ENCODE measurements around the gene NPAT. TPM values are rescaled to one million over a fixed set of nuclear protein-coding genes. Genes with fewer than 3 reads are reported as not detected.

Gene NPAT
- total and polyA plus RNA-seq, 9 of the 15 experiments (the other 6 are each of a cell fraction or from before 2014, with no cell fraction given) = 8.8 to 30.0 (median 22.1) TPM

DNA sequence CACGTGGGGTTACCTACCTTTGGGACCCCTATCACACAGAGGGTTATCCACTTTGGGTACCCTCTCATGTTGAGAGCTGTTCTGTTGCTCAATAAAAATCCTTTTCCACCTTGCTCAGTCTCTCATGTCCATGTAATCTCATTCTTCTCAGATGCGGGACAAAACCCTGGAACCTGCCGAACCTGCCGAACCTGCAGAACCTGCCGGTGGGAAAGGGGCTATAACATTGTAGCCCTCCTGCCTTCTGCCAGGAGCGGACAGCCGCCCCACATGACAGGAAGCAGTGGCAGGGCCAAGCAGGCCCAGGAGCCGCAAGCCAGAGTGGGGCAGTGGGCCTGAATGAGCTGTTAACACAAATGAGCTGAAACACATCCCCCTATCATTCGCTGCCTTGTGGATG, 18.1 kb downstream of the NPAT start:
- H3K27ac ChIP-seq (ENCODE audit: extremely low read depth, low read depth, low read length) = no peak overlapping the region
- intact Hi-C loops (cut with micrococcal nuclease) (no loop called here), in situ Hi-C loops (cut with MboI) (no loop called here)
- H3K9me3 ChIP-seq (replicated peaks; ENCODE audit: control insufficient read depth, insufficient read depth, low read depth, low read length) = peaks cover 29% of the 10 kb centered on the region
- peaks cover 6% of the 10 kb centered on the region; the same call in 1 of the 2 replicates for H4K20me1 ChIP-seq (replicated peaks; ENCODE audit: control insufficient read depth, insufficient read depth, low read length)
- H3K4me3 ChIP-seq = no peak overlapping the region
- FAIRE-seq = no peak
- H3K27me3 ChIP-seq (ENCODE audit: control insufficient read depth in 2 of 2, insufficient read depth in 2 of 2, low read length in 2 of 2) = no peaks in the 10 kb centered on the region
- H3K9ac ChIP-seq (ENCODE audit: insufficient read depth in 1 of 2, low read depth in 2 of 2, low read length in 2 of 2) = no peak overlapping the region
- WGBS (ENCODE audit: insufficient coverage, low coverage, missing lambda C conversion rate) = 90% methylated on average over 9 of the region's 9 CpGs
- ChIA-PET CTCF (ENCODE audit: low intra/inter-chr PET ratio) (no interaction called here), POLR2A (interaction anchor here (0.7 to 1.0 kb wide), 2 partner anchors 11 to 42 kb away, joined by 3 read pairs; no protein-coding TSS in a partner anchor)
- H3K4me2 ChIP-seq (ENCODE audit: insufficient read depth, low read length) = no peak overlapping the region
- ATAC-seq = no peak
- H3K36me3 ChIP-seq (ENCODE audit: control insufficient read depth, insufficient read depth, low read length) = peaks cover 76% of the 10 kb centered on the region
- peaks cover 3% of the 10 kb centered on the region for H3K9me1 ChIP-seq (ENCODE audit: control insufficient read depth, insufficient read depth, low read length)
- no TSS peak for BruUV-seq (replicated peaks)
- peaks cover 95% of the 10 kb centered on the region for H3K79me2 ChIP-seq (ENCODE audit: control insufficient read depth, insufficient read depth, low read length)
- H3K4me1 ChIP-seq (replicated peaks in 1 of 2; ENCODE audit: control insufficient read depth in 2 of 2, insufficient read depth in 2 of 2, low read length in 2 of 2) = peaks cover 7 to 28% of the 10 kb centered on the region in 2 experiments
- H2AFZ ChIP-seq (ENCODE audit: low read depth, low read length) = no peak overlapping the region
- TF ChIP-seq, protein P1, sequence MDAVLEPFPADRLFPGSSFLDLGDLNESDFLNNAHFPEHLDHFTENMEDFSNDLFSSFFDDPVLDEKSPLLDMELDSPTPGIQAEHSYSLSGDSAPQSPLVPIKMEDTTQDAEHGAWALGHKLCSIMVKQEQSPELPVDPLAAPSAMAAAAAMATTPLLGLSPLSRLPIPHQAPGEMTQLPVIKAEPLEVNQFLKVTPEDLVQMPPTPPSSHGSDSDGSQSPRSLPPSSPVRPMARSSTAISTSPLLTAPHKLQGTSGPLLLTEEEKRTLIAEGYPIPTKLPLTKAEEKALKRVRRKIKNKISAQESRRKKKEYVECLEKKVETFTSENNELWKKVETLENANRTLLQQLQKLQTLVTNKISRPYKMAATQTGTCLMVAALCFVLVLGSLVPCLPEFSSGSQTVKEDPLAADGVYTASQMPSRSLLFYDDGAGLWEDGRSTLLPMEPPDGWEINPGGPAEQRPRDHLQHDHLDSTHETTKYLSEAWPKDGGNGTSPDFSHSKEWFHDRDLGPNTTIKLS (IDR thresholded peaks at IDR 0.05; ENCODE audit: borderline replicate concordance, low read depth) = no peak
- TF ChIP-seq NFE2L1 (tag; IDR thresholded peaks at IDR 0.05; ENCODE audit: borderline replicate concordance, low read depth) (no peak), HMG20A (CRISPR knock-in tag; conservative IDR thresholded peaks at IDR 0.05) (no peak), SUPT5H (IDR thresholded peaks at IDR 0.05) (no peak), L3MBTL2 (IDR thresholded peaks at IDR 0.05) (no peak), SRSF1 (IDR thresholded peaks at IDR 0.05; ENCODE audit: low read depth, low read length) (no peak), GTF2A2 (tag; IDR thresholded peaks at IDR 0.05) (no peak), EGR1 (conservative IDR thresholded peaks at IDR 0.05) (no peak), GABPA (tag; conservative IDR thresholded peaks at IDR 0.05; ENCODE audit: low read depth) (no peak)
- TF ChIP-seq, protein P2, sequence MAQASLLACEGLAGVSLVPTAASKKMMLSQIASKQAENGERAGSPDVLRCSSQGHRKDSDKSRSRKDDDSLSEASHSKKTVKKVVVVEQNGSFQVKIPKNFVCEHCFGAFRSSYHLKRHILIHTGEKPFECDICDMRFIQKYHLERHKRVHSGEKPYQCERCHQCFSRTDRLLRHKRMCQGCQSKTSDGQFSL (CRISPR knock-in tag; IDR thresholded peaks at IDR 0.05) = no peak
- TF ChIP-seq, protein P2 (tag; IDR thresholded peaks at IDR 0.05) = no peak
- TF ChIP-seq, protein P3, sequence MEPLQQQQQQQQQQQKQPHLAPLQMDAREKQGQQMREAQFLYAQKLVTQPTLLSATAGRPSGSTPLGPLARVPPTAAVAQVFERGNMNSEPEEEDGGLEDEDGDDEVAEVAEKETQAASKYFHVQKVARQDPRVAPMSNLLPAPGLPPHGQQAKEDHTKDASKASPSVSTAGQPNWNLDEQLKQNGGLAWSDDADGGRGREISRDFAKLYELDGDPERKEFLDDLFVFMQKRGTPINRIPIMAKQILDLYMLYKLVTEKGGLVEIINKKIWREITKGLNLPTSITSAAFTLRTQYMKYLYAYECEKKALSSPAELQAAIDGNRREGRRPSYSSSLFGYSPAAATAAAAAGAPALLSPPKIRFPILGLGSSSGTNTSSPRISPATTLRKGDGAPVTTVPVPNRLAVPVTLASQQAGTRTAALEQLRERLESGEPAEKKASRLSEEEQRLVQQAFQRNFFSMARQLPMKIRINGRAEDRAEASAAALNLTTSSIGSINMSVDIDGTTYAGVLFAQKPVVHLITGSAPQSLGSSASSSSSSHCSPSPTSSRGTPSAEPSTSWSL (CRISPR knock-in tag; IDR thresholded peaks at IDR 0.05; ENCODE audit: borderline replicate concordance) = no peak
- DNase-seq (ENCODE audit: extremely low read depth in 1 of 4, low spot score in 3 of 4) = no peak

Data from K562 (cell line).